Activated CD8-positive, alpha-beta memory T cell treated with anti-CD3 and anti-CD28 coated beads for 48 hours (primary cell): ENCODE measurements around the gene BRD4.

Experiments used
- DNase-seq, 3 experiments: peaks; one replicate each; pipeline ENCODE4 v3.0.0-alpha.2; 2020; ENCODE audit warnings: low read depth in 2 of 3, low spot score in 2 of 3

Gene BRD4

GRCh38 chr19:15234431-15235130, 97.8 kb downstream of the BRD4 start:
- DNase-seq: no peak

GRCh38 chr19:15231271-15231670, 101.1 kb downstream of the BRD4 start:
- DNase-seq: no peak

DNA sequence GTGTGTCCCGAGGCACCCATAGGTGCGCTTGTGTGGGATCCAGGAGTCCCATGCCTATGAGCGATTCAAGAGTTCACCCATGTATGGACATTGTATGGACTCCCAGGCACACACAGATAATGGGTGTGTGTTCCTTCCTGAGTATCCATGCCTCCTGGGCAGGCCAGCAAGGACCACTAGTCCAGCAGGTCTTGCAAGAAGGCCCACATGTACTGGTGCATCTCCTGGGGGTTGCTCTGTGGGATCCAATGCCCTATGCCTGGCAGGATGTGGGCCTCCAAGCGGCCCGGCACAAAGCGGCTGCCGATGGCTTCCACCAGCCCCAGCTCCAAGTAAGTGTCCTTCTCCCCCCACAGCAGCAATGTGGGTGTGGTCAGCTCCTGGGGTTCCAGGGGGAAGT, 105.1 kb downstream of the BRD4 start:
- DNase-seq: no peak

- no peak for DNase-seq
These were observed 106.6 kb downstream of the BRD4 start for GRCh38 chr19:15225760-15226159.

- DNase-seq: no peak
These were observed 108.5 kb downstream of the BRD4 start for GRCh38 chr19:15223649-15224361.

GRCh38 chr19:15222738-15223648, 109.3 kb downstream of the BRD4 start:
- peak in 2 of 3 experiments; percentile 49 to 54 for DNase-seq

GRCh38 chr19:15220833-15221232, 111.5 kb downstream of the BRD4 start:
- DNase-seq: no peak

GRCh38 chr19:15218501-15218900, 113.8 kb downstream of the BRD4 start:
- no peak for DNase-seq

DNA sequence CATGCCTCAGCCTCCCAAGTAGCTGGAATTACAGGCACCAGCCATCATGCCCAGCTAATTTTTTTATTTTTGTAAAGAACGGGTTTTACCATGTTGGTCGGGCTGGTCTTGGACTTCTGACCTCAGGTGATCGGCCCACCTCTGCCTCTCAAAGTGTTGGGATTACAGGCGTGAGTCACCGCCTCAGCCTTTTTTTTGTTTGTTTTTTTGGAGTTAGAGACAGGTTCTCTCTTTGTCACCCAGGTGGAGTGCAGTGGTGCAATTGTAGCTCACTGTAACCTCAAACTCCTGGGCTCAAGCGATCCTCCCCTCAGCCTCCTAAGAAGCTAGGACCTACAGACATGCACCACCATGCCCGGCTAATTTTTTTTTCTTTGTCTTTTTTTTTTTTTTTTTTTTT, 116.0 kb downstream of the BRD4 start:
- no peak for DNase-seq

DNA sequence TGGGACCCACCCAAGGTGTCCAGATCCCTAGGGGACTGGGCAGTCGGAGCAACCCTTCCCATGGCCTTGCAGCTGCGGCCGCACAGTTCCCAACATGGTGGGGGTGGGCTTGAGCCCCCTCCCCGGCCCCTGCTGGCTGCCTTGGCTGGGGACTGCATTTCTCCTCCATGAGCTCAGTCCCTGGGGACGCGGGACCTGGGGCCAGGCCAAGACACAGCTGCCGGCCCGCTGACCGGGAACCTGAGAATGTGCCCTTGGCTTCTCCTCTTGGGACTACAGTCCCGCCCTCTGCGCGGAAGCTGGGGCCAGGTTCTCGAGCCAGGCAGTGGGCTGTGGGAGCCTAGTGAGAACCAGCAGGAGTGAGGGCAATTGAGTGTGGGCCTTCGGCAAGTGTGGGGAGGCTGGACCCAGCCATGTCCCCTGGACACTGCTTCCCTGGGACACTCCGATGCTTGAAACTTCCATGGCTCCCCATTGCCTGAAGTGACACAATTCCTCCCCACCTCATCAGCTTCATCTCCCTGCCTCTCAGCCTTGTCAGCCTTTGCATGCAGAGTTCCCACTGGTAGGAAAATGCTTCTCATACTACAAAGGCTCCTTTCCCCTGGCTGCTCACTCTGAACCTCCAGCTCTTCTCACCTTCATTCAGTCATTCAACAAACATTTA, 118.5 kb downstream of the BRD4 start:
- no peak for DNase-seq

DNA sequence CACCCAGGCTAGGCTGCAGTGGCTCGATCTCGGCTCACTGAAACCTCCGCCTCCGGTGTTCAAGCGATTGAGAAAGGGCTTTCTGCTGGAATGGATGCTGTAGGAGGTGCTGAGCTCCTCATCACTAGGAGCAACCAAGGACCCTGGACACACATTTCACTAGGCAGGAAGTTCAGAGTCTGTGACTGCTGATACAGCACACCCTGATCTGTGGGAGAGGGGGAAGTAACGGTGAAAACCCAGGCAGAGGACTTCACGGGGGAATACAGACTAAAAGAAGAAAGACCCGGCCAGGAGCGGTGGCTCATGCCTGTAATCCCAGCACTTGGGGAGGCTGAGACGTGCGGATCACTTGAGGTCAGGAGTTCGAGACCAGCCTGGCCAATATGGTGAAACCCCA, 119.6 kb downstream of the BRD4 start:
- no peak for DNase-seq

DNA sequence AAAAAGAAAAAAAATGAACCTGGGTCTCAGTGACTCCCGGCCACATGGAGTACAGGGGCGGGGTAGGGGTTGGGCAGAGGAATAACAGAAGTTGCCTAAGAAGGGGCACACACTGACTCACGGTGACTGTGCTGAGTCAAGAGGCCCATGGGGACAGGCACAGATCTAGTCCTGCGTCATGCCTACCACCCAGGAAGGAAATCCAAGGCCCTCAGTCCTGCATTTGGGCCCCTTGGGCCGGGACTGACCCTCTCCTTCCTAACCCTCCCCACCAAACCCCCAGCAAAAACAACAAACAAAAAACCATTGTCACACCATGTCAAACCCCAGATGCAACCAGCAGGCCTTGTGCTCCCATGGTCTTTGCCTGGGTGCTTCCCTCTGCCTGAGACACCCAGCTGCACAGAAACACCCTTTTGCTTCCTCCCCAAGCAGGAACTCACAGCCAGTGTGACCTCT, 122.0 kb downstream of the BRD4 start:
- no peak for DNase-seq

DNA sequence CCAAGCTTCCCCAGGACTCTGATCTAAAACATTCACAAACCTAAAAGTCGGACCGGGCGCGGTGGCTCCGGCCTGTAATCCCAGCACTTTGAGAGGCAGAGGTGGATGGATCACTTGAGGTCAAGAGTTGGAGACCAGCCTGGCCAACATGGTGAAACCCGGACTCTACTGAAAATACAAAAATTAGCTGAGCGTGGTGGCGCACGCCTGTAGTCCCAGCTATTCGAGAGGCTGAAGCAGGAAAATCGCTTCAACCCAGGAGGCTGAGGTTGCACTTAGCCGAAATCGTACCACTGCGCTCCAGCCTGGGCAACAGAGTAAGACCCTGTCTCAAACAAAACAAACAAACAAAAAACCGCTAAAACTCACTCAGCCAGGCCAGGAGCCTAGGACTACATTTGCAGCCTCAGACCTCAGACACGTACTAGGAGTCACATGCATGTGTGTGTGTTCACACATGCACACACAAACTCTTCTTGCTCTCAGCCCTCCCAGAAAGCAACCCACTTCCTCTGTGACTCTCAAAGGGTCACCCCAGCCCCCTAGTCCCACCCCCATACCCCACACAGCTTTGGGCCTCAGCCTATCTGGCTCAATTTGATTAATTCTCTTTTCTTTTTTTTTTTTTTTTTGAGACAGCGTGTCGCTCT, 130.8 kb downstream of the BRD4 start:
- no peak for DNase-seq

GRCh38 chr19:15200553-15201364, 131.6 kb downstream of the BRD4 start, which contains the start of gene NOTCH3:
Gene NOTCH3 (minus strand): TSS chr19:15200995. CDS start chr19:15200905, 90 bp downstream.
- DNase-seq: no peak

DNA sequence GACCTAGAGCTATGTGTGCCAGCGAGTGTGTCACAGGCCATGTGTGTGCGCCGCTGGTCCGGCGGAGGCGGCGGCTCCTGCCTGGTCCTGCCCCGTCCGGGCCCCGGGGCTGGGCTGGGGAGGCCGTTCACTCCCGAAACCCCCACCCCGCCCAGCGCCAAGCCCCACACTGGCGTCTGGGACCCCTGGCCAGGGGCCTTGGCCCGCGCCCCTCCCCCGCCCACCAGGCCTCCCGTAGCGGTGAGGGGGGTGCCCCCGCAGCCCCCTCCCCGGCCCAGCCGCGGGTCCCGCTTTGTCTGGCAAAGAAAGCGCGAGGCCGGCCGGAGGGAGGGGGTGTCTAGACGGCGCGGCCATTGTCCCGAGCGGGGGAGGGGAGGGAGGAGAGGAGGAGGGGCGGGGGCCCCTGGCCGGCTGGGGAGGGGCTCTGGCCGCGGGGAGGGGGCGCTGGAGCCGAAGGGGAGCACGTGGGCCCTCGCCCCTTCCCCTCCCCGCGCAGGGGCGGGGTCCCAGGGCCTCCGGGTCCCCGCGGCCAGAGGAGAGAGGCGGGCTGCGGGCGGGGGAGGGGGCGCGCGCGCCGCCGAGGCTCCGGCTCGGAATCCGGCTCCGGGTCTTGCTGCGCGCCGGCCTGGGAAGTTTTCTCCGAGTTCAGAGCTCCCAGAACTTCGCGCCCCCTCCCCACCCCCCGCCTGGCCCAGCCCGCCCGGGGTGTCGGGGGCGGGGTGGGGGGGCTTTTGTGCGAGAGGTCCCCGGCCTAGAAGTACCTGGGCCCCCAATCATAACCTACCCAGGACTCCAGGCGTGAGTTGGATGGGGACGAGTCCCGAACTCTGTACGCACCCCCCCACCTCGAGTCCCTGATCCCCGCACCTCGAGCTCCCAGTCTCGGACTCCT, 132.4 kb downstream of the BRD4 start:
- no peak for DNase-seq

GRCh38 chr19:15198951-15199660, 133.2 kb downstream of the BRD4 start:
- no peak for DNase-seq

GRCh38 chr19:15197942-15198341, 134.4 kb downstream of the BRD4 start:
- DNase-seq: no peak
